ENCODE measurements around the gene CHDH.

Gene CHDH

DNA sequence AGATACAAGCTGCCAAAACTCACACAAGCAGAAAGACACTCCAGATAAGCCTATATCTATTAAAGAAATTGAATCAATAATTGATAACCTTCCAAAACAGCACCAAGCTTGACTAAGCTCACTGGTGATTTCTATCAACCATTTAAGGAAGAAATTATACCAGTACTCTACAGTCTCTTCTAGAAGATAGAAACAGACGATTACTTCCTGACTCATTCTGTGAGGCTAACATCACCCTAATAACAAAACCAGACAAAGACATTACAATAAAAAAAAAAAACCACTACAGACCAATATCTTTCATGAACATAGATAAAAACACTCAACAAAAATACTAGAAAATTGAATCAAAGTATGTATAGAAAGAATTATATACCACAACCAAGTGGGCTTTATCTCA lies 20.2 kb downstream of the CHDH start:
- no peak for DNase-seq (ENCODE audit: low read depth in 1 of 2, low spot score in 1 of 2)

DNA sequence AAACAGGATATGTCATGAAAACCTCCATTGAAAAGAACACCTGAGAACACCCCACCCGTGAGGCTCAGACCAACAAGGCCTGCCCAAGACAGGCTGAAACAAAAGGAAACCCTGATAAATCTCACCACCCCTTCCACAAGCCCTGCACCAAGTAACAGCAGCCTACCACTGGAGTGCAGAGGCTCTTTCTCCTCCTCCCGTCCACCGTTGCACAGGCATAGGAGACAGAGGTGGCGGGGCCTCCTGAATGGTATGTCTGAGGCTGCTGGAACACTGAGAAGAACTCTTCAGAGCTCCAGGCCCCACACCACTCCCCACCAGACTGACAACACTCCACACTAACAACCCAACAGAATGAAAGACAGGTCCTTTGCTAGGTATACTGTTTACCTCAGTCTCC lies 21.4 kb downstream of the CHDH start:
- no peak for DNase-seq (ENCODE audit: low read depth in 1 of 2, low spot score in 1 of 2)

DNA sequence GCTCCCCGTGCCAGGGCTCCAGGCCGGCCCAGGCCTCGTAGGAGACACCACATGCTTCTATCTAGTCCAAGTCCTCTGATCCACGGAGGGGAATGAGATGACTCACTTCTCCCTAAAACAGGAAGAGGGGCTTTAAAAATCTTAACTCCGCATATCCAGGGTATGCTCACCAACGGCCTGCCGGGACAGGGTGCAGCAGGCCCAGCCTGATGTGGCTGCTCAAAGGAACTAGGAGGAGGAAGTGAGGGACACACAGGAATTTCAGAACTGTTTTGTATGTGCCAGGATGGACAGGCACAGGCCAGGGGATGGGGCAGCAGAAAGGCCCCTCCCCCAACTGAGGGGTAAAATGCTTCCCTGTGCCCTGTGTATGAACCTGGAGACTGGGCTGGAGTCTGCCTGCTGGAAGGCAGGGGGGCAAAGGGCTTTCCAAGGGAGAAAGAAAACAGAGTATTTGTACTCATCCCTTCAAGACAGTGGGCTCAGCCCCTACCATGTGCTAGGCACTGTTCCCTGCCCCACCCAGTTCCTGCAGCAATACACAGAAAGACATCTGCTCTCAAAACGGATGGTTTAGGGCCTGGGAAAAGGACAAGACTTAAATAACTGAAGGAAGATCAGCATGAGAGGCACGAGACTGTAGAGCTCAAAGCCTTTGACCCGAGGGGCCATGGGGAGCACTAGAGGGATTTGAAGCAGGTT lies 22.1 kb downstream of the CHDH start:
- DNase-seq (ENCODE audit: low read depth in 1 of 2, low spot score in 1 of 2), result no peak

DNA sequence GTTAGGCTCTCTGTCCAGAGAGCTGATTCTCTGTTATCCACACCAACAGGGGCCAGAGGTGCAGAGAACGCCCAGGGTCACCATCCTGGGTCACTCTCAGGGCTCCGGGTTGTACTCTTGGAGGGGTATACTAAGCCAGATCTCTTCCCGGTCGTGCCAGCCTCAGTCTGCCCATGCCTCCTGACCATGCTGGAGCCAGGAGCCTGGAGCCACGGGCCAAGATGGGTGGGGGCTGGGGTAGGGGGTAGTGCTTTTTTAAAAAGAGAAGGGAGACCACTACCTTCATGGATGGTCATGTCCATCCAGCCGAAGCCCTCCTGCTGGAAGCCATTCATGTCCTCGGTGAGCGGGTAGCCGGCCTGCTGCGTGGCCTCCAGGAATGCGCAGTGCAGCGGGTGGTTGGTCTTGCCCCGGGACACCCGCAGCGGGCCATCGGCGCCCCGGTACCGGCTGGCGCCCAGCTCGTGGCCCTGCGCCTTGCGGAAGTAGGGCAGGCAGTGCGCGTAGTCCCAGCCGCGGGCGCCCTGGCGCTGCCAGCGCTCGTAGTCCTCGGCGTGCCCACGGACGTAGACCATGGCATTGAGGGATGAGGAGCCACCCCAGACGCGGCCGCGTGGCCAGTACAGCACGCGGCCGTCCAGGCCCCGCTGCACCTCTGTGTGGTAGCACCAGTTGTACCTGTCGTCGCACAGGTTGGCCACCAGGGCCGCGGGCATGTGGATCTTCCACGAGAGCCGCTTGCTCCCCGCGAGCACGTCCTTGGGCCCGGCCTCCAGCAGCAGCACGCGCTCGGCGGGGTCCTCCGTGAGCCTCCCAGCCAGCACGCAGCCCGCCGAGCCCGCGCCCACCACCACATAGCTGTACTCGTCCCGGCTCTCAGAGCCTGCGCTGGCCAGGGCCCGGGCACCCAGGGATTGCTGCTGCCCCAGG lies 22.9 kb downstream of the CHDH start:
- no peak for DNase-seq (ENCODE audit: low read depth in 1 of 2, low spot score in 1 of 2)

DNA sequence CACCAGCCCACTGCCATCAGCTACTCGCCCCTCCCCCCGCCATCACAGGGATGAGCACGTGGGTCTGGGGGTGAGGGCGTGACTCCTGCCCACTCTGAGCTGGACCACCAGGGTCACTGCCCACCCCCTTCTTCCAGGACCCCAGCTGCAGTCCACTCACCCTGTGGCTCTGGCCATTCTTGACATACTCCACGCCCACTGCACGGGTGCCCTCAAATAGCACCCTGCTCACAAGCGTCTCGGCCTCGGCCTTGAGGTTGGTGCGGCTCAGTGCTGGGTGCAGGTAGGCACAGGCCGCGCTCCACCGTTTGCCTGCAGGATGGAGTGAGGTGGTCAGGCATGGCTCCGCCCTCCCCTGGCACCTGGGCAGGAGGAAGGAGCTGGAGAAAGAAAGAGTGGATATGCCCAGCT lies 23.9 kb downstream of the CHDH start:
- no peak for DNase-seq (ENCODE audit: low read depth in 1 of 2, low spot score in 1 of 2)

DNA sequence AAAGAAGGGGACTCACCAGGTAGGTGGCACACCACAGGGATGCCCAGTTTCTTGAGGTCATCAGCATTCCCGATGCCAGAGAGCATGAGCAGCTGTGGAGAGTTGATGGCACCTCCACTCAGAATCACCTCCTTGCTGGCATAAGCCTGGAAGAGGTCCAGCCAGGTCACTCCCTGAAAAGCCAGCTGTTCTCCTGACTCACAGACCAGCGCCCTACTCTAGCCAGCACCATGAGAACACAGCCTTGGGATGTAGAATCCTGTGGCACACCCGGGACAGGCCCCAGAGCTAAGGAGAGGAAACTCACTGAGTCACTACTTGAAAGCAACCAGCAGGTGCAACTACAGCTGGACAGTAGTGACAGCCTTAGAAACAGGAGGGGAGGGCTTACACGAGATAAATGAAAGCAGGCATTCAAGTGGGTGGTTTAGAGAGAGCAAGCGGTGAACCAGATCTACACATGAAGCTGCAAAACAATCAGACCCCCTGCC lies 24.5 kb downstream of the CHDH start:
- DNase-seq (ENCODE audit: low read depth in 1 of 2, low spot score in 1 of 2), result no peak

DNA sequence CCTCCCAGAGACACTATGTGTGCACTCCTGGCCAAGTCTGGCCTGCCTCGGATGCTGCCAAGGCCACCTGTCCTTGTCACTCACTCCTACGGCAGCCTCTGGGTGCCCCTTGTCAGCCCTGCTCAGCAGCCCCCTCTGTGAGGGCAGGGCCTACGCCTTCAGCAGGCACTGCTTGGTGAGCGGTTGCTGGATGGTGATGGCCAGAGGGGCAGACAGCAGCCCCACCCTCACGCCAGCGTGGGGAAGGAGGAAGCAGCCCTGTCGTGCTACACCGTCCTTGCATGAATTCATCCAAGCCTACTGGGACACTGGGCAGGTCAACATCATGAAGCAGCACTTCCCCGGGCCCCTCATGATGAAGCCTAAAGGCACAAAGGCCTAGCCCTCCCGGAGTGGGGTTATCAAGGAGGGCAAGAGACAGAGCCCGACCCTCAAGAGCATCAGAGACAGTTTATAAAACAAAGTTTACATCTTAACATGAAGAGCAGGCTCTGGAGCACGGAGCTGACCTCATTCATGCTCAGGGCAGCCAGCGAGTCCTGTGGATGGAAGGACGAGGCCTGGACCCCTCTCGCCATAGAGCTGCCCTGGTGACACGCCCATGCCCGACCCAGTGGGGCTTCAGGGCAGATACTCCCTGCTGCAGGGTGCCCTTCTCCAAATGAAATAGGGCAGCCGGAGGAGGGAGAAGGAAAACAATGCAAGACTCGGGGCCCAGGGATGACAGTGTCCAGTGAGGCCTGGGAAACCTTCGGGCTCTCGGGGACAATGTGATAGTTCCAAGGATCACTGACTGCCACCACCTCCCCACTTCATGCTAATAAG lies 25.3 kb downstream of the CHDH start:
- DNase-seq (ENCODE audit: low read depth in 1 of 2, low spot score in 1 of 2), result no peak

DNA sequence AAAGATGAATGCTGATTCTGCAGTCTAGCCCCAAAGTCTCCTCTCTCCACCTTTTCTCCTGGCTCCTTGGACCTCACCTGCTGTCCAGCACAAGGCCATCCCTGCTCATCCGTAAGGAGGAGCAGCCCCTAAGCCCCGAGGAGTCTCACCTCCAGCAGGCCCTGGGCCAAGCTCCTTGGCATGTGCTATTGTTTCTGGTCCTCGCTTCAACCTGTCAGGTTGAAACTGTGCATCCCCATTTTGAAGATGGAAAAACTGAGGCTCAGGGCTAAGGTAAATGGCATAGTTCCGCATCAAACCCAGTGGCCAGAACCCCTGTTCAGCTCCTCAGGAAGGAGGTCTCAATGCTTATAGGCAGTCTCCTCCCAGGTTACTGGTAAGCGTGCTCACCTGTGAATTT lies 26.1 kb downstream of the CHDH start:
- DNase-seq (ENCODE audit: low read depth in 1 of 2, low spot score in 1 of 2), result no peak

DNA sequence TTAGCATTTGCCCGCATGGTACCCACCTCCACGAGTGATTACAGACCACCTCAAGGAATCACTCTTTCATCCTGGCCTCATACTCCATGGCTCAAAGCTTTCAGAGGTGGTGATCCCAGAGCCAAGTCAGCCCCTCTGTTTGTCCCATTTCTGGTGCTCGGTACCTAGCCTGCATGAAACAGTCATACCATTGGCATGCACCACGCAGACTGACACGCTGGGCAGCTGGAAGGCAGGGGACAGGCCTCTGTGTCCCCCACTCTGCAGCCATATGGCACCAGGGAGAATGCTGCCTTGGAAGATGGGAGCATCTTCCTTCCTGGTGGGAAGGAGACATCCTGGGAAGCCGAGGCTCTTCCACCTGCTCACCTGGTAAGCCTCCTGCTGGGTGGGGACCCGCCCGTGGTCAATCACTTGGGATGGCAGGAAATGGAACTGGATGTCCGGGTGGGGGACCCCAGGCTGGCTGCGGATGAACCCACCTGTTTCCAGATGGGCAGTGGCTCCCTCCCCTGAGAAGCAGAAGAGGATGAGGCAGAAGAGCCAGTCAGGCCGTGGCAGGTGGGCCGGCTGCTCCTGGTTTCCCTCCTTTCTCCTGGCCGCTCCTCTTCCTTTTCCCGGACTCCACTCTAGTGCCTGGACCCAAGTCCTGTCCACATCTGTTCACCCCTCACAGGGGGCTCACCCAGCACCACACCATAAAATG lies 26.9 kb downstream of the CHDH start:
- no peak for DNase-seq (ENCODE audit: low read depth in 1 of 2, low spot score in 1 of 2)

DNA sequence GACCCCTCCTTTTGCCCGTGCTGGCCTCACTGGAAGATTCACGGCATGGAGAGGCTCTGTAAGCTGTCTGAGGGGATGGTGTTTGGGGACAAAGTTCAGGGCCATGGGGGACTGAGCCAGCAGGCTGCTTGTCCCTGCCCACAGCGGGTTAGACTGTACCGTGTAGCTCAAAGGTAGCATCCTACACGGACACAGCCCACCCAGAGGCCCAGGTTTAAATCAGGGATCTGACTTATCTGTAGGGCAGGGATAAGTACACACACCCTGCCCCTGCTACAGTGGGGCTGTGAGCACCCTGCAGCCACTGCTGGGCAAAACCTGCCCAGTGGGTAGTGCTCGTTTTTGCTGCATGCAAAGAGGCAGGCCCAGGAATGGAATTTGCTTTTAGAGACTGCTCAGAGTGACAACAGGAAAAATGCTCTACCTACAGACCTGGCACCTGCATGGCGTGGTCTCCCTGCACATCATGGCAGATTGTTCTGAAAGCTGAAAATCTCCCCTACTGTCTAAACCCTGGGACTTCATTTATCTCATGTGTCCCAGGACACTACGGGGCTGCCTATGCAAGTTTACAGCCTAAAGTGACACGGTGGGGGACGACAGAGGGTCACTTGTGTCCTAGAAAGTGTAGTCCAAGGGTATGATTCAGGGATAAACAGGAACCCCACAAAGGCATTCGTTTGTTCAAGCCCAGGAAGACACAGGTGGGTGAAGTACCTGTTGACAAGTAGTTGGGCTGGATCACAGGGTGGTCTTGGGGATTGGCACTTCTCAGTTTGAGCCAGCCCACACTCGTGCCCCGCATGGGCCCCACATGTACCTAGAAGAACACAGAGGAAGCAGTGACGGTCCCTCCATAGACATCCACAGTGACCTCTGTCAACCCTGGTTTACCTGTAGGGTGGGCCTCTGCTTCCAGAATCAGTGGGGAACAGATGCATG lies 27.7 kb downstream of the CHDH start:
- DNase-seq (ENCODE audit: low read depth in 1 of 2, low spot score in 1 of 2), result no peak

DNA sequence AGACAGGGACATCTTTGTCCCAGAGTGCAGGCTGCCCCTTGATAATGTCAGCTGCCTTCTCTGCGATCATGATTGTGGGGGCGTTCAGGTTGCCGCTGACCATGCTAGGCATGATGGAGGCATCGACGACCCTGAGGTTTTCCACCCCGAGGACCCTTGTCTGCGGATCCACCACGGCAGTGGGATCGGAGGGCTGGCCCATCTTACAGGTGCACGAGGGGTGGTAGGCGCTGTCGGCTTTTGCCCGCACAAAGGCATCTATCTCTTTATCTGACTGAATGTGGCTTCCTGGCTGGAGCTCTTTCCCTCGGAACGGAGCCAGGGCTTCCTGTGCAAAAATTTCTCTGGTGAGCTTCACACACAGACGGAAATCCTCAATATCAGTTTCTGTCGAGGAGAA lies 28.4 kb downstream of the CHDH start:
- no peak for DNase-seq (ENCODE audit: low read depth in 1 of 2, low spot score in 1 of 2)

DNA sequence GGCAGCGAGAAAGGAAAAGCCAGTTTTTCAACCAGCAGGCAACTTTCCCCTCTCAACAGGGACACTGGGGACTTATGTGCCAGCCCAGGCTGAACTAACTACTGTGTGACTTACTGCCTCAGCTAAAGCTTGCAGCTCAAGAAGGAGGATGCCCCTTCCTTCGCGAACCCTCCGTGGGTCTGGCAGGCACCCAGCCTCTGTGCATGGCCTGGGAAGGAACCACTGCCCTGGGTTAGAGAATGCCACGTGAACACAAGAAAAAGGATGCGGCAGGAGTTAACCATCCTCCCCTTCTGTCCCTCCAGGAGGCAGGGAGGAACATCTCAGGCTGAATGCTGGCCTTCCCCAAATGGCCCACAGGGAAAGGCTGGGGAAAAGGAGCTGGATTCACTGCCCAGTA lies 29.0 kb downstream of the CHDH start:
- no peak for DNase-seq (ENCODE audit: low read depth in 1 of 2, low spot score in 1 of 2)

DNA sequence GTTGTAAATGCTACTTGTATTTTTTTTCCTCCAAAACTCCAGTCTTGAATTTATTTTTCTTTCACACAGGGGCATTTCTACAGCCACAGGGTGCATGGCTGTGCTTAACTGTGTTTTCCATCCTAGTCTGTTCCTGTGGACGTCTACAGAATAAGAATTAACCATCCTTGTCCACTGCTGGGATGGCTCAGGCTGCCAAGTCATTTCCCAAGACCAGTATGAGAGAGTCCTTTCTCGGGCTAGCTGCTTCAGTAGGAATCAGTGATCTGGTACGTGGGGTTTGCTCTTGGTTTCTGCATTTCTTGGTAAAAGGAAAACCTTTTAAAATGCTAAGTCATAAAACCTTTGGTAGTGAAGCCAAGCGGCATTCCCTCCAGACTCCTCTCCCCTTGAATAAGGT lies 29.8 kb downstream of the CHDH start:
- no peak for DNase-seq (ENCODE audit: low read depth in 1 of 2, low spot score in 1 of 2)

DNA sequence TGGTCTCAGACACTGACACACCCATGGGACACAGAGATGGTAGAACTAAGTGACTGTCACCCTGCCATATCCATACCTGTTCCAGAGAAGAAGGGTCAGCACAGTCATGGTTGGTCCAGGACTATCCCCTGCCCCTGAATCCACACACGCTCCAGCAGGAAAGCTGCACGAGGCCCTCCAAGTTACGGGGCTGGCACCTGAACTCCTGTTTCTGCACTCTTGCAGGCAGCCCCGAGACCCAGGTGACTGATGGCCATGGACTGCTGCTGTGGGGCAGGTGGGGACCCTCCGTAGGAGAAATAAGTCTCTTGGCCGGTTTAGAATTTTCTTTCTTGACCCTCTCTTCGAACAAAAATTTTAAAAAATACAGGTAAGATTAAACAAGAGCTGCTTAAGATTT lies 30.6 kb downstream of the CHDH start:
- no peak for DNase-seq (ENCODE audit: low read depth in 1 of 2, low spot score in 1 of 2)

DNA sequence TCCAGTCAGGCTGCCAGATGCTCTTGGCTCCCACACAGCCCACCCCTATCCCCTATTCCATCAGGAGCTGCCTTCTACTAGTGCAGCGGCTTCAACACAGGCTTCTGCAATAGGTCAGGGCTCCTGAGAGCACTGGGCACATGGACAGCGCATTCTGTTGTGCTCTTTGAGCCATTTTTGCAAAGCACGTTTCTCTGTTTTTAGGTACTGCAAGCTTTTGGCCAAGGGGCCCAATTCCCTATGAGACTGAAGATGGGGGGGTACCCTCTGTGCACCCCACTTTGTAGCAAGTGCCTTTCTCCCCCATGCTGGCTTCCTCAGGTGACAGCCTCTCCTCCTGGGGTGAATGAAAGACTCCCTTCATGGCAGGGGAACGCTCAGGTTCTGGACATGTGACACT lies 31.2 kb downstream of the CHDH start:
- no peak for DNase-seq (ENCODE audit: low read depth in 1 of 2, low spot score in 1 of 2)

DNA sequence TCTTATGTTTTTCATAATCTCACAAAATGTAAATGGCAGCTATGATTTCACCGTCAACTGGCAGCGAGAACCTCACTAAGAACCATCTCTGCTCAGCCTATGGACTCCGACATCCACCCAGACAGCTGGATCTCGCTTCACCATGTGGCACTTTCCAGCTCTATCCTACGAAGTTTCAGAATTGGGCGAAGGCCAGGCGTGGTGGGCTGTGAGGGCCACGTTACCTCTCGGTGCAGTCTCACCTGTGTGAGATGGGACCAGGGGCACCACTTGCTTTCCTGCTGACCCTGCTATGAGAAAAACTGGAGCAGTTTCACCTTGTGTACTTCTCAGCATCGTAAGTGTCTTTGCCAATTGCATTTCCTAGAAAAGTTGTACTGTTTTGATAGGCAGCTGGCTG lies 32.3 kb downstream of the CHDH start:
- no peak for DNase-seq (ENCODE audit: low read depth in 1 of 2, low spot score in 1 of 2)

DNA sequence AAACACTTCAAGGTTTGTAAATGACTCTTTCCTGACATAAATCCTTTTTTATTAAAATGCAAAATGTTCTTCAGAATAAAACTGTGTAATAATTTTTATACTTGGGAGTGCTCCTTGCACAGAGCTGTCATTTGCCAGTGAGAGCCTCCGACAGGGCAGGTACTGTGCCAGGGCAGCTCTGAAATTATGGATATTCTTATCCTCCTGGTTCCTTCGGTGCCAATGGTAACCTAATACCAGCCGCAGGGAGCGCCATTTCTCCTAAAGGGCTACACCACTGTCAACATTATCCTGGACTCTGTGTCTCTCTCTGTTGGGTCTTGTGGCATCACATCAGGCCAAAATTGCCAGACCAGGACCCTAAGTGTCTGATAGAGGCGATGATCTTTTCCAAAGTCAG lies 33.0 kb downstream of the CHDH start:
- no peak for DNase-seq (ENCODE audit: low read depth in 1 of 2, low spot score in 1 of 2)

DNA sequence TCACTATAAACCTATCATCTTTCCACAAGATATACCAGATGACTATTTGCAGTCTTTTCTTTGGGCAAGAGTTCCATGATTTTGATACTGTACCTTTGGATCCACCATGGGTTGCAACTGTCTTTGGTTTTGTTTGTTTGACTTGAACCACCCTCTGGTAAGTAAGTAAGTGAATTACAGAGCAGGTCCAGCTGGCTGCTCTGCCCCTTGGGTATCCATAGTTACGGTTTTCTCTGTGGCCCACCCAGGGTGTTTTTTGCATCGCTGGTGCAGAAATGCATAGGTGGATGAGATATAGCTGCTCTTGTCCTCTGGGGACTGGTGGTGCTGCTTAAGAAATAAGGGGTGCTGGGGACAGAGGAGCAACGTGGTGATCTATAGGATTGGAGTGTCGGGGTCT lies 33.8 kb downstream of the CHDH start:
- no peak for DNase-seq (ENCODE audit: low read depth in 1 of 2, low spot score in 1 of 2)

DNA sequence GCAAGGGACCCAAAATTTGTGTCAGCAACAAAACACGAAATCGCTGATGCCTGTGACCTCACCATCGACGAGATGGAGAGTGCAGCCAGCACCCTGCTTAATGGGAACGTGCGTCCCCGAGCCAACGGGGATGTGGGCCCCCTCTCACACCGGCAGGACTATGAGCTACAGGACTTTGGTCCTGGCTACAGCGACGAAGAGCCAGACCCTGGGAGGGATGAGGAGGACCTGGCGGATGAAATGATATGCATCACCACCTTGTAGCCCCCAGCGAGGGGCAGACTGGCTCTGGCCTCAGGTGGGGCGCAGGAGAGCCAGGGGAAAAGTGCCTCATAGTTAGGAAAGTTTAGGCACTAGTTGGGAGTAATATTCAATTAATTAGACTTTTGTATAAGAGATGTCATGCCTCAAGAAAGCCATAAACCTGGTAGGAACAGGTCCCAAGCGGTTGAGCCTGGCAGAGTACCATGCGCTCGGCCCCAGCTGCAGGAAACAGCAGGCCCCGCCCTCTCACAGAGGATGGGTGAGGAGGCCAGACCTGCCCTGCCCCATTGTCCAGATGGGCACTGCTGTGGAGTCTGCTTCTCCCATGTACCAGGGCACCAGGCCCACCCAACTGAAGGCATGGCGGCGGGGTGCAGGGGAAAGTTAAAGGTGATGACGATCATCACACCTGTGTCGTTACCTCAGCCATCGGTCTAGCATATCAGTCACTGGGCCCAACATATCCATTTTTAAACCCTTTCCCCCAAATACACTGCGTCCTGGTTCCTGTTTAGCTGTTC lies 34.9 kb downstream of the CHDH start:
- no peak for DNase-seq (ENCODE audit: low read depth in 1 of 2, low spot score in 1 of 2)
